ENCODE results near the gene LSR.
A peak's percentile ranks its signal among the peaks of the same experiment; 100 is the strongest.

Gene LSR

DNA sequence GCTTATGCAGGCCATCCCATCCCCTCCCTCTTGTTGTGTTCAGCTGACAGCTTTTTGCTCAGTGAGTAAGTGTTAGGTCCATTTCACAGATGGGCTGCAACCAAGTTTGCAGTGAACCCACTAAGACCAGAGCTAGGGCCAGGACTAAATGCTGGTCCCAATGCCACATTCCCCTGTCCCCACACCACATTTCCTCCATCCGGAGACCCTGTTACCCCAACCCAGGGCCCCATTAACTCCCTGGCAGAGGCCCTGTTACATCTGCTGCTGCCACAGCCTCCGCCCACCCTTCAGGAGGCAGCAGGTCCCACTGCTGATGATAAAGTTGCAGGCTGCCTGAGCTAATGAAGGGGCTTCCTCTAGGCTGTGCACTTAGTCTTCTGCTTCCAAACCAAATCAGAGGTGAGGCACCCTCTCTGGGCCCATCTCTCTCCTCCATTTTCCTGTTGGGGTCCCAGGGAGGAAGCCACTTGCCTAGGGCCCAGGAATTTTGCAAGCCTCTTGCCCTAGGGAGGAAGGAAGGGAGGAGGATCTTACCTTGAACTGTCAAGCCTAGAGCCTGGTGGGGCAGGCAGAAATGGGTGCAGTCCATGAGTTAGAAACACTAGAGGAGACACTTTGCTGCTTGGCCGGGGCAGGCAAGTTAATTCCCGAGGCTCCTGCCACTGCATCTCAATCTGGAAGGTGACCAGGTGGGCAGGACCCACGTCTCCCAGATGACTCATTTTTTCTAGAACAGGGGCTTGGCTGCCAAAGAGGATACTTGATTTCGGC is 16.5 kb downstream of the LSR start (continued):
- TF ChIP-seq ZNF521 (tag by site-specific recombination; IDR thresholded peaks at IDR 0.05) (no peak), ZNF324 (tag by site-specific recombination; IDR thresholded peaks at IDR 0.05) (no peak), ZFP69B (tag by site-specific recombination; IDR thresholded peaks at IDR 0.05) (no peak), ZSCAN16 (tag by site-specific recombination; IDR thresholded peaks at IDR 0.05) (no peak), ZNF302 (tag by site-specific recombination; IDR thresholded peaks at IDR 0.05; ENCODE audit: low read depth) (no peak), ZNF138 (tag by site-specific recombination; IDR thresholded peaks at IDR 0.05; ENCODE audit: borderline replicate concordance) (no peak), SALL2 (tag by site-specific recombination; IDR thresholded peaks at IDR 0.05; ENCODE audit: borderline replicate concordance) (no peak), ZNF146 (tag by site-specific recombination; IDR thresholded peaks at IDR 0.05) (peak; percentile 34; the same call in 1 of the 2 replicates), ZNF184 (tag by site-specific recombination; IDR thresholded peaks at IDR 0.05) (no peak), ZBTB21 (tag by site-specific recombination; IDR thresholded peaks at IDR 0.05) (no peak), ZNF660 (tag by site-specific recombination; IDR thresholded peaks at IDR 0.05) (no peak), ZNF530 (tag by site-specific recombination; IDR thresholded peaks at IDR 0.05; ENCODE audit: low read depth) (no peak), ZFP37 (tag by site-specific recombination; IDR thresholded peaks at IDR 0.05) (no peak), TCF7L2 (IDR thresholded peaks at IDR 0.05; ENCODE audit: borderline replicate concordance, low read depth, low read length) (no peak), ZNF768 (tag by site-specific recombination; IDR thresholded peaks at IDR 0.05) (no peak; the same call in 1 of the 2 replicates), GLIS2 (tag by site-specific recombination; IDR thresholded peaks at IDR 0.05) (no peak), MYNN (tag by site-specific recombination; IDR thresholded peaks at IDR 0.05; ENCODE audit: borderline replicate concordance) (no peak), WT1 (tag by site-specific recombination; IDR thresholded peaks at IDR 0.05) (no peak), EGR2 (tag by site-specific recombination; IDR thresholded peaks at IDR 0.05; ENCODE audit: low read depth) (peak; percentile 40; the same call in 1 of the 2 replicates), ZNF140 (tag by site-specific recombination; IDR thresholded peaks at IDR 0.05) (no peak), IKZF3 (tag by site-specific recombination; IDR thresholded peaks at IDR 0.05) (peak; percentile 16; the same call in 1 of the 2 replicates), ZNF37A (tag by site-specific recombination; IDR thresholded peaks at IDR 0.05) (no peak), ZNF529 (tag by site-specific recombination; IDR thresholded peaks at IDR 0.05; ENCODE audit: insufficient replicate concordance) (no peak), ZNF544 (tag by site-specific recombination; IDR thresholded peaks at IDR 0.05) (no peak), HOXA7 (CRISPR knock-in tag; IDR thresholded peaks at IDR 0.05; ENCODE audit: borderline replicate concordance) (no peak)
- TF ChIP-seq, protein P1, sequence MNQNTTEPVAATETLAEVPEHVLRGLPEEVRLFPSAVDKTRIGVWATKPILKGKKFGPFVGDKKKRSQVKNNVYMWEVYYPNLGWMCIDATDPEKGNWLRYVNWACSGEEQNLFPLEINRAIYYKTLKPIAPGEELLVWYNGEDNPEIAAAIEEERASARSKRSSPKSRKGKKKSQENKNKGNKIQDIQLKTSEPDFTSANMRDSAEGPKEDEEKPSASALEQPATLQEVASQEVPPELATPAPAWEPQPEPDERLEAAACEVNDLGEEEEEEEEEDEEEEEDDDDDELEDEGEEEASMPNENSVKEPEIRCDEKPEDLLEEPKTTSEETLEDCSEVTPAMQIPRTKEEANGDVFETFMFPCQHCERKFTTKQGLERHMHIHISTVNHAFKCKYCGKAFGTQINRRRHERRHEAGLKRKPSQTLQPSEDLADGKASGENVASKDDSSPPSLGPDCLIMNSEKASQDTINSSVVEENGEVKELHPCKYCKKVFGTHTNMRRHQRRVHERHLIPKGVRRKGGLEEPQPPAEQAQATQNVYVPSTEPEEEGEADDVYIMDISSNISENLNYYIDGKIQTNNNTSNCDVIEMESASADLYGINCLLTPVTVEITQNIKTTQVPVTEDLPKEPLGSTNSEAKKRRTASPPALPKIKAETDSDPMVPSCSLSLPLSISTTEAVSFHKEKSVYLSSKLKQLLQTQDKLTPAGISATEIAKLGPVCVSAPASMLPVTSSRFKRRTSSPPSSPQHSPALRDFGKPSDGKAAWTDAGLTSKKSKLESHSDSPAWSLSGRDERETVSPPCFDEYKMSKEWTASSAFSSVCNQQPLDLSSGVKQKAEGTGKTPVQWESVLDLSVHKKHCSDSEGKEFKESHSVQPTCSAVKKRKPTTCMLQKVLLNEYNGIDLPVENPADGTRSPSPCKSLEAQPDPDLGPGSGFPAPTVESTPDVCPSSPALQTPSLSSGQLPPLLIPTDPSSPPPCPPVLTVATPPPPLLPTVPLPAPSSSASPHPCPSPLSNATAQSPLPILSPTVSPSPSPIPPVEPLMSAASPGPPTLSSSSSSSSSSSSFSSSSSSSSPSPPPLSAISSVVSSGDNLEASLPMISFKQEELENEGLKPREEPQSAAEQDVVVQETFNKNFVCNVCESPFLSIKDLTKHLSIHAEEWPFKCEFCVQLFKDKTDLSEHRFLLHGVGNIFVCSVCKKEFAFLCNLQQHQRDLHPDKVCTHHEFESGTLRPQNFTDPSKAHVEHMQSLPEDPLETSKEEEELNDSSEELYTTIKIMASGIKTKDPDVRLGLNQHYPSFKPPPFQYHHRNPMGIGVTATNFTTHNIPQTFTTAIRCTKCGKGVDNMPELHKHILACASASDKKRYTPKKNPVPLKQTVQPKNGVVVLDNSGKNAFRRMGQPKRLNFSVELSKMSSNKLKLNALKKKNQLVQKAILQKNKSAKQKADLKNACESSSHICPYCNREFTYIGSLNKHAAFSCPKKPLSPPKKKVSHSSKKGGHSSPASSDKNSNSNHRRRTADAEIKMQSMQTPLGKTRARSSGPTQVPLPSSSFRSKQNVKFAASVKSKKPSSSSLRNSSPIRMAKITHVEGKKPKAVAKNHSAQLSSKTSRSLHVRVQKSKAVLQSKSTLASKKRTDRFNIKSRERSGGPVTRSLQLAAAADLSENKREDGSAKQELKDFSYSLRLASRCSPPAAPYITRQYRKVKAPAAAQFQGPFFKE (tag by site-specific recombination; IDR thresholded peaks at IDR 0.05; ENCODE audit: borderline replicate concordance), result no peak
- TF ChIP-seq, protein P2, sequence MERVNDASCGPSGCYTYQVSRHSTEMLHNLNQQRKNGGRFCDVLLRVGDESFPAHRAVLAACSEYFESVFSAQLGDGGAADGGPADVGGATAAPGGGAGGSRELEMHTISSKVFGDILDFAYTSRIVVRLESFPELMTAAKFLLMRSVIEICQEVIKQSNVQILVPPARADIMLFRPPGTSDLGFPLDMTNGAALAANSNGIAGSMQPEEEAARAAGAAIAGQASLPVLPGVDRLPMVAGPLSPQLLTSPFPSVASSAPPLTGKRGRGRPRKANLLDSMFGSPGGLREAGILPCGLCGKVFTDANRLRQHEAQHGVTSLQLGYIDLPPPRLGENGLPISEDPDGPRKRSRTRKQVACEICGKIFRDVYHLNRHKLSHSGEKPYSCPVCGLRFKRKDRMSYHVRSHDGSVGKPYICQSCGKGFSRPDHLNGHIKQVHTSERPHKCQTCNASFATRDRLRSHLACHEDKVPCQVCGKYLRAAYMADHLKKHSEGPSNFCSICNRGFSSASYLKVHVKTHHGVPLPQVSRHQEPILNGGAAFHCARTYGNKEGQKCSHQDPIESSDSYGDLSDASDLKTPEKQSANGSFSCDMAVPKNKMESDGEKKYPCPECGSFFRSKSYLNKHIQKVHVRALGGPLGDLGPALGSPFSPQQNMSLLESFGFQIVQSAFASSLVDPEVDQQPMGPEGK (tag by site-specific recombination; IDR thresholded peaks at IDR 0.05), result no peak; the same call in 1 of the 2 replicates
- TF ChIP-seq, protein P3, sequence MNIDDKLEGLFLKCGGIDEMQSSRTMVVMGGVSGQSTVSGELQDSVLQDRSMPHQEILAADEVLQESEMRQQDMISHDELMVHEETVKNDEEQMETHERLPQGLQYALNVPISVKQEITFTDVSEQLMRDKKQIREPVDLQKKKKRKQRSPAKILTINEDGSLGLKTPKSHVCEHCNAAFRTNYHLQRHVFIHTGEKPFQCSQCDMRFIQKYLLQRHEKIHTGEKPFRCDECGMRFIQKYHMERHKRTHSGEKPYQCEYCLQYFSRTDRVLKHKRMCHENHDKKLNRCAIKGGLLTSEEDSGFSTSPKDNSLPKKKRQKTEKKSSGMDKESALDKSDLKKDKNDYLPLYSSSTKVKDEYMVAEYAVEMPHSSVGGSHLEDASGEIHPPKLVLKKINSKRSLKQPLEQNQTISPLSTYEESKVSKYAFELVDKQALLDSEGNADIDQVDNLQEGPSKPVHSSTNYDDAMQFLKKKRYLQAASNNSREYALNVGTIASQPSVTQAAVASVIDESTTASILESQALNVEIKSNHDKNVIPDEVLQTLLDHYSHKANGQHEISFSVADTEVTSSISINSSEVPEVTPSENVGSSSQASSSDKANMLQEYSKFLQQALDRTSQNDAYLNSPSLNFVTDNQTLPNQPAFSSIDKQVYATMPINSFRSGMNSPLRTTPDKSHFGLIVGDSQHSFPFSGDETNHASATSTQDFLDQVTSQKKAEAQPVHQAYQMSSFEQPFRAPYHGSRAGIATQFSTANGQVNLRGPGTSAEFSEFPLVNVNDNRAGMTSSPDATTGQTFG (tag by site-specific recombination; IDR thresholded peaks at IDR 0.05; ENCODE audit: borderline replicate concordance), result no peak
- TF ChIP-seq, protein P4, sequence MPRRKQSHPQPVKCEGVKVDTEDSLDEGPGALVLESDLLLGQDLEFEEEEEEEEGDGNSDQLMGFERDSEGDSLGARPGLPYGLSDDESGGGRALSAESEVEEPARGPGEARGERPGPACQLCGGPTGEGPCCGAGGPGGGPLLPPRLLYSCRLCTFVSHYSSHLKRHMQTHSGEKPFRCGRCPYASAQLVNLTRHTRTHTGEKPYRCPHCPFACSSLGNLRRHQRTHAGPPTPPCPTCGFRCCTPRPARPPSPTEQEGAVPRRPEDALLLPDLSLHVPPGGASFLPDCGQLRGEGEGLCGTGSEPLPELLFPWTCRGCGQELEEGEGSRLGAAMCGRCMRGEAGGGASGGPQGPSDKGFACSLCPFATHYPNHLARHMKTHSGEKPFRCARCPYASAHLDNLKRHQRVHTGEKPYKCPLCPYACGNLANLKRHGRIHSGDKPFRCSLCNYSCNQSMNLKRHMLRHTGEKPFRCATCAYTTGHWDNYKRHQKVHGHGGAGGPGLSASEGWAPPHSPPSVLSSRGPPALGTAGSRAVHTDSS (tag by site-specific recombination; IDR thresholded peaks at IDR 0.05), result 0 out of 2 replicates have a peak, but pooled peaks have one; percentile 9
